Eye (tissue), 1 donor: ENCODE measurements around the gene TIMM23.
"Not testable (repeated sequence)": the region's sequence is repeated elsewhere in the genome, so short reads cannot be mapped to it uniquely, and the experiment has no call there.

Experiments used
- DNase-seq: peaks from one replicate; pipeline ENCODE4 v3.0.0-alpha.2; 2015

Gene TIMM23

DNA sequence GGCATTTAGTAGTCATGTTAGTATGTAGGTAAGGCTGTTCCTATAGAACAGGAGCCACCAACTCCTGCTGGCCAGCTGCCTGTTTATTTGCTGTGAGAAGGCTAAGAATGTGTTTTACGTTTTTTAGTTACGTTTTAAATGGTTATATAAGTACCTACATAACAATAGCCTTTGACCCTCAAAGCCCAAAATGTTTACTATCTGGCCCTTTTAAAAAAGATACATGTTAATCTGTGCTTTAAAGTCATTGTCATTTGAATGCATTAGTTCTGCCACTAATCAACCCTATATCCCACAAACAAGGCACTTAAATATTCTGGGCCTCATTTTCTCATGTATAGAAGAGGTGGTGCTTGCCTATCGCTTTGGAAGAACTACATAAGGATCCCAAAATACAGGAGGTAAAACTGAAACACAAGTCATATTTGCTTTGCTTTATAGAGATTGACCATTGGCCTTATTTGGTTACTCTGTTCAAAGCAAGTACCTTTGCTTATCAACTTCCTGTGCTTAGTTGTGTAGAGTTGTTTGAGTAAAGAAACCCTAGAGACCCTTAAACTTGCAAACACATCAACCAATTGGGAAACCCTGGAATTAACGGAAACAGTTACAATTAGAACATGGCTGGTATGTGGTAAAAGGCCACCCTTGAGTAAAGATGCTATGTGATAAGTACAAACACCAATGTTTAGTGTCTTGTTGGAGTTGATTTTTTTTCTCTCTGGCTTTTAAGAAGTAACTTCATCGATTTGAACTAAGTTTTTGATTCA is 25.9 kb downstream of the TIMM23 start:
- DNase-seq, result no peak

DNA sequence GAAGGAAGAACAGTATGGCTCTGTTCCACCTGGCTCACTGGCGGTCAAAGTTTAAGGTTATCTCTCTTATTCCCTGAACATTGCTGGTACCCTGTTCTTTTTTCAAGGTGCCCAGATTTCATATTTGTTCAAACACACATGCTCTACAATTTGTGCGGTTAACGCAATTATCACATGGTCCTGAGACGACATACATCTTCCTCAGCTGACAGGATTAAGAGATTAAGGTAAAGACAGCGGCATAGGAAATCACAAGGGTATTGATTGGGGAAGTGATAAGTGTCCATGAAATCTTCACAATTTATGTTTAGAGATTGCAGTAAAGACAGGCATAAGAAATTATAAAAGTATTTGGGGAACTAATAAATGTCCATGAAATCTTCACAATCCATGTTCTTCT is 27.7 kb downstream of the TIMM23 start:
- DNase-seq, result not testable (repeated sequence)

DNA sequence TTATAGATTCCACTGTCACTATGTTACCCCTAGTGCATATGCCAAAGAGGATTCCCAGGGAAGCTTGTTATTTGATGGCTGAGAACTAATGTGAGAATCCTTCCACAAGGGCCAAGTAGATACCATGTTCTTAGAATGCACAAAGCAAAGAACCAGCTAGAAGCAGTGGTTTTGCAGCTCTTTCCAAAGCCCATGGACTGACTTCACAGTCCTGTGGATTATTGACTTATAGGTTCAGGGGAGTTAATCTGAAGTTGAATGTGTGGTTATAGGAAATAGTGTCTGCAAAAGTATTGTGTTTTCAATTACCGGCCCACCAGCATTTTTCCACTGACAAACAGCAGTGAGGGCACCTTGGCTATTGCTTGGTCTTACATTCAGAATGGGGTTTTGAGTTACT is 28.2 kb downstream of the TIMM23 start:
- no peak for DNase-seq

DNA sequence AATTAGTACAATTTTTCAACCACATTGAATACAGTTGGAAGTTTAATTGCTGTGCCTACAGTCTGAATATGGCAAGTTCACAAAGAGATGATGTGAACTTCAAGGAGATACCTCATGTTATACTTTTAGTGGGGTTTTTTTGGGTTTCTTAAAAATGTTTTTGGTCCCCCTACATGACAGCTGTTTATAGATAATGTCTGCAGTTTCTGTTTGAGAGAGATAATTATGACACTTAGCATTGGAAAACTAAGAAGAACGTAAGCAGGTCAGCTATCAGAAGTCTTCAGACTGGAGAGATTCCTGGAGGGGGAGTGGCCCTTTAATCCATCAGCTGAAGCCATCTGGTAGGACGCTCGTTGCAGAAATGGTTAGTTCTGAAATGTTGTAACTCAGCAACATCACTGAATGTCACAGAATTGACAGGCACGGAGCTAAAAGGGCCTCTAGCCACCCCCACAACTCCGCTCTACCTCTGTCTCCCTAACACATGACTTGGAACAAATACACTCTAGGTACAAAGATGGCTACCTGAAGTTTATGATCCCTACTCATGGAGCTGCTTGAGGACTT is 29.0 kb downstream of the TIMM23 start:
- no peak for DNase-seq

DNA sequence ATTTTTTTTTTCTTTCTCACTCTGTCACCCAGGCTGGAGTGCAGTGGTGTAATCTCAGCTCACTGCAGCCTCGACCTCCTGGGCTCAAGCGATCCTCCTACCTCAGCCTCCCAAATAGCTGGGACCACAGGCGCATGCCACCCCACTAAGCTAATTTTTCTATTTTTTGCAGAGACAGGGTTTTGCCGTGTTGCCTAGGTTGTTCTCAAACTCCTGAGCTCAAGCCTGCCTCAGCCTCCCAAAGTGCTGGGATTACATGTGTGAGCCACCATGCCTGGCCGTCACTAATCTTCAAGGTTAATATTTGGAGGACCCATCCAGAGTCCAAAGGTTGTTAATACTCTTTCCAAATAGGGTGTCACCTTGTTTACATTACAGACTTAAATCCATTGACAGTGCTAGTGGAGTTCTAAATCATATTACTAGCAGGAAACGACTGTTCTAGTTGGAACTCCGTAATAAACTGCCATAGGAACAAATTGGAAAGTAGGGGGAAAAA is 29.9 kb downstream of the TIMM23 start:
- DNase-seq, result not testable (repeated sequence)

DNA sequence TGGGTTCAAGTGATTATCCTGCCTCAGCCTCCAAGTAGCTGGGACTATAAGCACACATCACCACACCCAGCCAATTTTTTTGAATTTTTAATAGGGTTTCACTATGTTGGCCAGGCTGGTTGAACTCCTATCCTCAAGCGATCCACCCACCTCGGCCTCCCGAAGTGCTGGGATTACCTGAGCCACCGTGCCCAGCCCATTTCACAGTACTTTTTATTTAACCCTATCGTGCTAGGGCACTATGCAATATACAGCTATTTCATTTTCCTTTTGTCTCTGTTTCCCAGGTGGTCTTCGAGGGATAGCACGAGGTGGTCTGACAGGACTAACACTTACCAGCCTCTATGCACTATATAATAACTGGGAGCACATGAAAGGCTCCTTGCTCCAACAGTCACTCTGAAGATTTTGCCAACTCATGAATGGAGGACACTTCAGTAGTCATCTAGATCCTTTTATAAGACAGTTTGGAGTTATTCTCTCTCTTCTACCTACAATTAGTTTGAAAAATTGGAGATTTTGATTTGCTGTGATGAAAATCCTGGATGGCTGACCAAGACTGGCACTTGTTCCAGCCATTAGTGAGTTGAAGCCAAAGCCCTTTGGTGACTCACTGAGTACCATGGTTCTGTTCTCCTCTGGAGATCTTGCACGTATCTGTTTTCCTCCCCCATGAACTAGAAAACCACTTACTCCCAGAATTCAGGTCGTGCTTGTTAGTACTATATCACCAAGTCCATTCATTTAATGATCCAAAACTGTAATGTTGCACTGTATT is 30.8 kb downstream of the TIMM23 start:
- no peak for DNase-seq

DNA sequence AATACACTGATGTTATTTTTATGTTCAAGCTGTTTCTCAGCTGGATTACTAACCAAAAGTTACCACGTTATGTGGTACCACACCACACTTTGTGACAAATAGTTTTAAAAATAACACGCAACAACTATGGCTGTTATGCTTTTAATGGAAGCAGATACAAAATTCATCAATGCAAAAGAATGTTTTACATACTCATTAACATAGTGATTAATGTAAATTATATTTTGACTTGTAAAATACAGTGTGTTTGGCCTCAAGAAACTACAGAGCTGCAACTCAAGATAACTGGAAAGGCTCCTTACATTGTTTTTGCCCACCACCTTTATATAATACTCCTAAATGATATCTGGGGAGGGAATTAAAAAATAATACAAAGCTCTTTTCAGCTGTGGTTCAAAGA is 32.7 kb downstream of the TIMM23 start:
- DNase-seq, result no peak

DNA sequence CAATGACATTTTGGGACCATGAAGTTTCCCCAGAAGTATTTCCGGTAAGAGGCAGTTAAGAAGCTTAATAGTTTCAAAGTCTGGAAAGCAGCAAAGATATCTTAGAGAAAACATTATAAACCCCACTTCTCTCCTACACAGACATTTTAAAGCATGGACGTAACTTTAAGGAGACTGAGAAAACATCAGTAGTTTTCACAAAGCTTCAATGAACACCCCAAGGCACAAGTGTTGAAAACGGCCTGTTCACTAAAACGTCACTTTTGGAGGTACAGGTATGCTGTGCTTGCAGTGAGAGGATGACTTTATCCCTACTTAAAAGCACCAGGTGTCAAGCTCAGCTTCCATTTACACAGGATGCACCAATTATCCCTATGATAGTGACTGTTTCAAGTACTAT is 33.1 kb downstream of the TIMM23 start:
- no peak for DNase-seq

DNA sequence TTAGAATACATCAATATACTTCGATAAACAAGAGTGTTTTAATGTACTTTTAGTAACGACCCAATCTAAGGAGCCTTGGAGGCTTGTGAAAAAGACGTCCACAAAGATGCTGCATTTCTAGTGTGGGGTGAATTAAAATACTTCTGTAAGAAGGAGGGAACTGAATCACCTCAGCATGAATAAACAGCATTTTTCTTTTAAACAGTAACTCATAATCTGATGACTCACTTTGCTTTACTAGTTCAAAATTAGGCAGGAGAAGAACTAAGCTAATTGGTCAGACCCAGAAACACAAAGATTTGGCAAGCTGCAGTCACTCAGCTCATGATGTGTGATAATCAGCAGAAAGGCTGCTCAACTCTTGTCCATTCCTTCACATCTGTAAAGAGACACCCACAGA is 33.9 kb downstream of the TIMM23 start:
- no peak for DNase-seq

DNA sequence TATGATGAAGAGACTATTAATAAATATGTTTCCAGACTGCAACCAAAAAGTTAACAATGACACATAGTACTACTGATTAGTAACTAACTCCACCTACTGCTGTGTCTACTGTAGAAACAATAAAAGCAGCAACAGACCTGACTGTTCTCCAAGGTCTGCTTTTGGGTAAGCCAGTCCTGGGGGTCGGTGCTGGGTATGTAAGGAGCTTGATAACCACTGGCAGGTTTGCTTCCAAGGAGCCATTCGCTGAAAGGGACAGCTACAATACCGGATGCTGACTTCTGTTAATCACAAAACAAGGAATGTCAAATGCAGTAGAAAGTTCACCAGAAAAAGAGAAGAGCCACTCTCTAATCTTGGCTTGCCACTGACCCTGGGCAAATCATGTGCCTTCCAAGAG is 40.5 kb downstream of the TIMM23 start:
- DNase-seq, result no peak

DNA sequence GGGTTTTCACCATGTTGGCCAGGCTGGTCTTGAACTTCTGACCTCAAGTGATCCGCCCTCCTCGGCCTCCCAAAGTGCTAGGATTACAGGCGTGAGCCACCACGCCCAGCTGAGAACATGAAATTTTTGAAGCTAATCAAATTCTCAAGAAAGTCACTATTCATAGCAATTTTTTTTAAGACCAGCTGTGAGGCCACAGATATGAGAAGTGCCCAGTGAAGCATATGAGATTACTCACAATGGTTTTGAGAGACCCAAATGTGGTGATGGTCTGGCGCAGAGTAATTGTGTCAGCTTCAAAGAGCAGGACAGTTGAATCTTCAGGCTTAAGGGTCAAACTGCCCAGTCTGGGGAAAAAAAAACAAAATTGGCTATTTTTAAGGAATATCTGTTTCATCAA is 41.9 kb downstream of the TIMM23 start:
- no peak for DNase-seq

DNA sequence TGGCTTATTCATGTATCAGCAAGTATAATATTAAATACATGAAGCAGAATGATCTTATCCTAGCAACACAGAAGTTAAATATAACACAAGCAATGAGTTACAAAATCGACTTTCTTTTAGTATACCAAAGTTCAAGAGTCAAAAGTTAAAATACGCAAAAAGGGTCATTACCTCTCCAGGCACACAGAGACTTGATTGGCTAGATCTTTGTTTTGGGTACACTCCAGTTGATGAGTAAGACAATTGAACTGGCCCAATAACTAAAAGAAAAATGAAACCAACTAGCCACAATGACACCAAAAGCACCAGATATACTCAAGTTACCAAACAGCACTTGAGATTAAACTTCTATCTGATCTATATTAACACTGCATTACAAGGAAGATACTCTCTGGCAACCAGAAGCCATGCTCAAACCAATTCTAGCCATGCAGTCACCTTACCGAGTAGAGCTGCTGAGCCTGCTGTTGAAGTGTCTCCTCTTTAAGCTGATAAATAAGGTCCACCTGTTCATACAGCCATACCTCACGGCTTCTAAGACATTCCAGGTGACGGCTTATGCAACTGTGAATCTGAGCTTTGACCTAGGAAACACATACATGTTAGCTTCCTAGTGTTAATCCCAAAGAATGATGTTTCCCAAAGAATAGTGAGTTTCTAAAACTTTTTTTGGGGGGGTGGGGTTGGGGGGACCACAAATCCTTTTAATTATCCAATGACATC is 42.6 kb downstream of the TIMM23 start:
- DNase-seq, result no peak

DNA sequence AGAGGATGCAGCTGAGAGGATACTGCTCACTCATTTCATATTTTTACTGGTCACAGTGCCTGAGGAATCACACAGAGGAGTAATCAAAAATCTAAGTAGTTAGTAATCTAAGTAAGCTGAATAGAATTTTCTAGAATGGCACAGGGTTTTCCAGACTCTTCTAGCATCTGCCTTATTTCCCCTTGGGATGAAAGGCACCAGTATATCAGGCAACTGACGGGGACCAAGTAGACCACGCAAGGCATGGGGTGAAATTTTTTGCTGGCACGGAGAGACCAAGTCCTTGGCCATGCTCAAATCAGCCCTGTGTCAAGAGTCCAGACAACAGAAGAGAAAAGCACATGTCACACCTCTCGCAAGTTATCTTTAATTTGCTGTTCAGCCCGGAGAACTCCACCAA is 43.9 kb downstream of the TIMM23 start:
- no peak for DNase-seq

DNA sequence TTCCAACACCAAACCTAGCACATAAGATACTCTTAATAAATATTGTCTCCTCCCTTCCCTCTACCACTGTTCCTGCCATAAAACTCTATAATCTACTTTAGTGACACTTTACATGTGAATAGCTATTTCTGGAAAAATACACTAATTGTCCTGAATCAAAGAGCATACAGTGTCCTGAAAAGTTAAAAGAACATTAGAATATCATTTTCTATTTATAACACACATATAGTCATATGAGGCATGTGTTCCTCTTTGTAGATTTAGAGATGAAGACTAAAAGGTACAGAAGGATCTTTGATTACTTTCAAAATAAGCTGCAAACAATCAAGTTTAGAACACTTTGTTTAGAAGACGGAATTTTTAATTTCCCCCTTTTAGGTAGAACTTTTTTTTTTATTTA is 44.5 kb downstream of the TIMM23 start:
- DNase-seq, result no peak

DNA sequence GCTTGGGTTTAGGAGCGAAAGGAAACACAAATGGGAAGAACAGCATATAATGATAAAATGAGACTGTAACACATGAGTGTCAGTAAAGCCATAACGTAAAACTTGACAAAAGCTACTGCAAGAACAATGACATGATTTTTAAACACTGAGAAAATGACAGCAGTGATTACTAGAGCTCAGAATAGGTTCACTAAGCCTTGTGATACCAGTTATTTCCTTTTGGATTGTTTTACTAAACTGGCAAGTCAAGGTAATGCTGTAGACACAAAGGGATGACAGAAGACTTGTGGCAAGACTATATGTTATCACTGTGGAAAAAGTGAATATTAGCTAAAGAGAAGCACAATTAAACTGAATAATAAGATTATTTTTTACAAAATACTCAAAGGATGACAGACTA is 45.4 kb downstream of the TIMM23 start:
- DNase-seq, result no peak

DNA sequence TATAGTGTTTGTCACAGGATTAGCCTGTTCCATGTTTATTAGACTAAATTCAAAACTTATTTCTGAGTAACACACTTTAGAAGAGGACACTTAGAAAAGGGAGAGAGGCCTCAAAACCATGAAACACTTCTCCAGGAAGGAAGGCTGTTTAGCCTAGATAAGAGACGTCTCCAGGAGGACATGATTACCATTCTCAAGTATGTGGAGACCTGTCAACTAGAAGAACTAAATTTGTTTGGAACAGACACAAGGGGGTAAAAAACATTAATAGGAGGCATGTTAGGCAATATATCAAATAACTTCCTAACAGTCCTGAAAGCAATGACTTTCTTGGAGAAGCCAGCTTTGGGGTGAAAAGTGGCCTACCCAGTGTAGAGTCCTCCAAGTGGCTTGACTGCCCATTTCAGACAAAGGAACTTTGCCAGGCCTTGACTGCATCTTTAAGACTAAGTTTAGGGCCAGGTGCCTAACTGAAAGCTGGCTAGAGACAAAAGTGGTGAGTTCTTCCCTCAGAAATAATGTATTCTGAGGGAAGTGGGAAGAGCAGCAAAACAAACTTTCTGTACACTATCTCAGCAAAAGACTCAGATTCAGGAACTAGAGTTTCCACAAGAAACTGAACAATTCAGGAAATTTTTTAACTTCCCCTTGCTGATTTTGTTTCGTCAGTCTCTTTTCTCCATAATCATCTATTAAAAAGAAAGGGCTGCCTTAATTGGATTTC is 46.3 kb downstream of the TIMM23 start:
- no peak for DNase-seq

DNA sequence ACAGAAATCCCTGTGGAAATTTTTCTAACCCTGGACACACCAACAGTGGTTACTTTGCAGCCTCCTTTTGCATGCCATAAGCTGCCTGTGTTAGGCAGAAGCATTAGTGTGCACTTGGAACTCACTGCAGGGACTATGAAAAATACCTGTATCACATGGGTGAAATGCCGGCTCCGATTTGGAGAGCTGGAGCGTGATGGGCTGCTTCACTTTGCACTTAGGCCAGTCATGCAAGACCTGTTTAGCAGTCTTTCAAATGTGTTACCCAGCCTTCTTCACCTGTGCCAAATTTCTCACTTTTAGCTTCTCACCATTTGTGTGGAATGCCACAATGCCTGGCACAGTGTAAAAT is 46.9 kb downstream of the TIMM23 start:
- no peak for DNase-seq

DNA sequence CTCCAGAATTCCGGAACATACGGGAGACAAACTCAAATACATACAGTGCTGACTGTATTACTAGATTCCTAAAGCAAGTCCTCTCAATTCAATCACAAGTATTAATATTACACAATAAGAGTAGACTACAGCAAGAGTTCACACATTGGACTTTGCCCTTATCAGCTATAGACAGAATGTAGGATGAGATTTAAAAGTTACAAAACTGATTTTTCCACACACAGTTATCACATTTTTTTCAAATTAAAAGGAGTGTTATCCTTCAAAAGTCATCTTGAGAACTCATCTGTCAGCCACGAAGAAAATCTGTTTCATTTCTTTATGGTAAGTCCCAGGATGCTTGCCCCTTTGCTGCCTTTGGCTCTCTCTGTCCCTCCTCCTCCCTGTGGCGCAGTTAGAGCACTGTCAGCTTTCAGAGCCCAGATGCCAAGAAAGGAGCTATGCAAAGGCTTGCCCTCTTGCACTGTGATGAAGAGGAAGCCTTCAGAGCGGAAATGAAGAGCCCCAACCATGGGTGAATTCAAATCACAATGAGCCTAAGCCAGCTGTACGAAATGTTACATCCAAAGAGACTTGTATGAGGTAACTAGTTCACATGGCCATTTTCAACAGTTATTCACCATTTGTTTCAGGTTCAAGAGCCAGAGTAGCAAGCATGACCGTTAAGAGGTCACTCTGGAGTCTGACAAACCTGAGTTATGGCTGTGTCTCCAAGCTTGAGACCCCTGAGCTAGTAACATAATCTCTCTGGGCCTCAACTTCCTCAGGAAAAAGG is 47.5 kb downstream of the TIMM23 start:
- no peak for DNase-seq

DNA sequence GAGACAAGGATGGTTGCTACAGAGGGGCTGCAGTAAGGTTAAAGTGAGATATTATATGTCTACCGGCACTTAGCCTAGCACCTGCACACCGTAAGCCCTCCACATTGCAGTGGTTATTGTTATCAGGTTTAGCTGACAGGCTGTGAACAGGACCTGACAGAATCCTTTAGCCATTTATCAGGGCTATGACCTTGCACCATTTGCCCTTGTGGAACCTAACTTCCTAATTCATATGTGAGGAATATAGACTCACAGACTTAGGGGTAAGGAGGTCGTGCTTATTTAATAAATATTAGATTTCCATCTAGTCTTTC is 48.0 kb downstream of the TIMM23 start:
- DNase-seq, result no peak

DNA sequence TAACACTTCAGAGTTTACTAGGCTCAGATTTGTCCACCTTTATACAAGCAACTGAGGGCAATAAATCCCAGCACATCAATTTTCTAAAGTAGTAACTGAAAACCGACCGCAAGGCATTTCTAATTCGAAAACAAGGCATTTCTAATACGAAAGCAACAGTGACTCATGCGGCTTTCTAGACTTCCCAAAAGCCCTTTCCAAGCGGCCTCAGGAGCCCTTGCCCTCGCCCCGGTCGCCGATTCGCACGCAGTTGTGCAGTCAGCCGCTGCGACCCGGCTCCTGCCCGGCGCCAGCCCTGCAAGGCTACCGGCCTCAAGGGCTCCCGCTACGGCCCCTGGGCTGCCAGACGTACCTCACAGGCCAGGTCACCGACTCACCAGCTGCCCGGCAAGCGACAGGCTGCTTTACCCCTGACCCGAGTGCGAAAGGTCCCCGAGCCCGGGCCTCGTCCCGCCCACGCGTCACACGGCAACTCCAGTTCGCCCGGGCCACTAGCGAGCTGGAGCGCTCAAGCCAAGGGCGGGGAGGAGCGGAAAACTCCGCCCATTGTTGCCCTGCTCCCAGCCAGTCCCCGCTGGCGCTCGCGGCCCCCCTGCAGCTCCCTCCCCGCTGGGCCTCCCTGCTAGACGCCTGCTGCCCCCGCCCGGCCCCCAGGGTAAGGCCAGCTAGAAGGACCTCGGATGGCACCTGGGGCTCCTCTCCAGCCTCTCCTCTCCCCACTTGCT is 50.9 kb downstream of the TIMM23 start:
- DNase-seq, result peak; percentile 88

DNA sequence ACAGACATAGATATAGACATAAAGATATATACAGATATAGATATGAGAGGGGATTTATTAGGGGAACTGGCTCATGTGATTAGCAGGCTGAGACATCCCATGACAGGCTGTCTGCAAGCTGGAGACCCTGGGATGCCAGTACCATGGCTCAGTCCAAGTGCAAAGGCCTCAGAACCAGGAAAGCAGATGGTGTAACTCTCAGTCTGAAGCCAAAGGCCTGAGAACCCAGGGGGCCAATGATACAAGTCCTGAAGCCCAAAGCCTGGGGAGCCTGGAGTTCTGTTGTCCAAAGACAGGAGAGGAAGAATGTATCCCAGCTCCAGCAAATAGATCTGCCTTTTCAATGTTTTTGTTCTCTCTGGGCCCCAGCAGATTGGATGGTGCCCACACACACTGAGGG is 52.7 kb downstream of the TIMM23 start:
- no peak for DNase-seq
